HEK293 (cell line): ENCODE results near the gene PAK1.

Source experiments
- CTCF ChIA-PET: fragments of 350-600 bp; formaldehyde crosslinking; extraction: SDS; loops from one replicate; lab custom pipeline; 2021; ENCODE audit warnings: antibody characterized with exemption; lab: Yijun Ruan, JAX
- POLR2A ChIA-PET: fragments of 300-600 bp; formaldehyde crosslinking; extraction: SDS; loops from one replicate; lab custom pipeline; 2020; ENCODE audit warnings: antibody characterized with exemption, inconsistent platforms; lab: Yijun Ruan, JAX
- H3K27ac ChIP-seq: fragments of 200-500 bp; sonication (Bioruptor generic); 2 replicates; pipeline ENCODE4 v1.5.1; 2014; ENCODE audit warnings: low read depth, low read length, control low read depth, inconsistent platforms; ENCODE audit errors: extremely low read depth
- H3K36me3 ChIP-seq, 2 experiments: fragments of 200-500 bp in 1 of 2; sonication (Bioruptor generic) in 1 of 2; 1 replicate in 1 of 2; 2 replicates in 1 of 2; pipeline ENCODE4 v1.5.1; 2014 to 2017; ENCODE audit warnings: inconsistent platforms in 2 of 2, low read length in 2 of 2; ENCODE audit not compliant: control insufficient read depth in 2 of 2, insufficient read depth in 1 of 2
- H3K4me1 ChIP-seq: fragments of 200-500 bp; sonication (Bioruptor generic); 2 replicates; pipeline ENCODE4 v1.5.1; 2014; ENCODE audit warnings: mild to moderate bottlenecking, low read length, inconsistent platforms; ENCODE audit not compliant: control insufficient read depth, insufficient read depth
- H3K4me3 ChIP-seq: 2 replicates; pipeline ENCODE4 v1.5.1; 2011; ENCODE audit warnings: low read depth, mild to moderate bottlenecking, control low read depth, low read length, moderate library complexity
- H3K9me3 ChIP-seq: fragments of 200-500 bp; sonication (Bioruptor generic); 2 replicates; pipeline ENCODE4 v1.5.1; 2014; ENCODE audit warnings: low read depth, low read length, inconsistent platforms; ENCODE audit not compliant: control insufficient read depth, insufficient read depth
- GLIS1 ChIP-seq: fragments of 450-650 bp; formaldehyde crosslinking; IDR thresholded peaks from 2 replicates; pipeline ENCODE4 v1.5.1; 2016; ENCODE audit warnings: missing biosample characterization, missing genetic modification characterization
- IKZF3 ChIP-seq: fragments of 450-650 bp; IDR thresholded peaks from 2 replicates; pipeline ENCODE4 v1.5.0; 2018; ENCODE audit warnings: missing biosample characterization, mild to moderate bottlenecking, missing genetic modification characterization, moderate library complexity
- KLF10 ChIP-seq: fragments of 450-650 bp; IDR thresholded peaks from 2 replicates; pipeline ENCODE4 v1.5.1; 2018; ENCODE audit warnings: missing biosample characterization, mild to moderate bottlenecking, missing genetic modification characterization
- OSR2 ChIP-seq: fragments of 450-650 bp; formaldehyde crosslinking; IDR thresholded peaks from 2 replicates; pipeline ENCODE4 v1.5.1; 2016; ENCODE audit warnings: missing biosample characterization, missing genetic modification characterization
- RBAK ChIP-seq: fragments of 450-650 bp; formaldehyde crosslinking; IDR thresholded peaks from 2 replicates; pipeline ENCODE4 v1.5.1; 2016; ENCODE audit warnings: missing biosample characterization, missing genetic modification characterization
- ZBTB21 ChIP-seq: fragments of 450-650 bp; formaldehyde crosslinking; IDR thresholded peaks from 2 replicates; pipeline ENCODE4 v1.5.1; 2017; ENCODE audit warnings: missing biosample characterization, missing genetic modification characterization
- ZNF138 ChIP-seq: fragments of 450-650 bp; formaldehyde crosslinking; IDR thresholded peaks from 2 replicates; pipeline ENCODE4 v1.5.1; 2016; ENCODE audit warnings: missing biosample characterization, missing genetic modification characterization, borderline replicate concordance
- ZNF157 ChIP-seq: fragments of 450-650 bp; formaldehyde crosslinking; IDR thresholded peaks from 2 replicates; pipeline ENCODE4 v1.5.1; 2016; ENCODE audit warnings: missing biosample characterization, missing genetic modification characterization
- ZNF223 ChIP-seq: fragments of 450-650 bp; formaldehyde crosslinking; IDR thresholded peaks from 2 replicates; pipeline ENCODE4 v1.5.1; 2016; ENCODE audit warnings: missing biosample characterization, missing genetic modification characterization
- ZNF239 ChIP-seq: fragments of 450-650 bp; formaldehyde crosslinking; IDR thresholded peaks from 2 replicates; pipeline ENCODE4 v1.5.1; 2016; ENCODE audit warnings: missing biosample characterization, missing genetic modification characterization
- ZNF292 ChIP-seq: fragments of 450-650 bp; formaldehyde crosslinking; IDR thresholded peaks from 2 replicates; pipeline ENCODE4 v1.5.1; 2016; ENCODE audit warnings: low read depth, missing biosample characterization, missing genetic modification characterization, borderline replicate concordance
- ZNF37A ChIP-seq: fragments of 450-650 bp; IDR thresholded peaks from 2 replicates; pipeline ENCODE4 v1.5.1; 2018; ENCODE audit warnings: missing biosample characterization, missing genetic modification characterization
- ZNF596 ChIP-seq: fragments of 450-650 bp; IDR thresholded peaks from 2 replicates; pipeline ENCODE4 v1.5.0; 2018; ENCODE audit warnings: missing biosample characterization, mild to moderate bottlenecking, missing genetic modification characterization, moderate library complexity
- ZXDB ChIP-seq: fragments of 450-650 bp; formaldehyde crosslinking; IDR thresholded peaks from 2 replicates; pipeline ENCODE4 v1.5.1; 2016; ENCODE audit warnings: missing biosample characterization, missing genetic modification characterization
- TF ChIP-seq, protein P1 (sequence below): fragments of 450-650 bp; formaldehyde crosslinking; IDR thresholded peaks from 2 replicates; pipeline ENCODE4 v1.5.1; 2016; ENCODE audit warnings: missing biosample characterization, missing genetic modification characterization
- TF ChIP-seq, protein P2 (sequence below): fragments of 450-650 bp; formaldehyde crosslinking; IDR thresholded peaks from 2 replicates; pipeline ENCODE4 v1.5.1; 2016; ENCODE audit warnings: missing biosample characterization, missing genetic modification characterization, borderline replicate concordance

PAK1 gene

DNA sequence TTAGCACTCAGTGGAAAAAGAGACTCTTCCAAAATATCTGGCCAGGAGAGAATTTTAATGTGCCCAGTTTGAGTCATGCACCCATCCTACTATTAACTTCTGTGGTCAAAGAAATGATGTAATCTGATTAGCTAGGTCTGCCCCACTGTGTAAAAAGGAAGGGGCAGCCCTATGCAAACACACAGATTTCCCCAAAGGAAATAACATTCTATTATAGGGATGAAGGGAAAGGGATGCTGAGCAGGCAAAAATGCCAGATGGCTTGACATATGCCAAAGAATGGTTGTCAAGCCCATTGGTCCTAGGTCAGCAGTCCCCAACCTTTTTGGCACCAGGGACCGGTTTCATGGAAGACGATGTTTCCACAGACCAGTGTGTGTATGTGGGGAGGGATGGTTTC, 43.3 kb upstream of the PAK1 start (continued):
- TF ChIP-seq, protein P1, sequence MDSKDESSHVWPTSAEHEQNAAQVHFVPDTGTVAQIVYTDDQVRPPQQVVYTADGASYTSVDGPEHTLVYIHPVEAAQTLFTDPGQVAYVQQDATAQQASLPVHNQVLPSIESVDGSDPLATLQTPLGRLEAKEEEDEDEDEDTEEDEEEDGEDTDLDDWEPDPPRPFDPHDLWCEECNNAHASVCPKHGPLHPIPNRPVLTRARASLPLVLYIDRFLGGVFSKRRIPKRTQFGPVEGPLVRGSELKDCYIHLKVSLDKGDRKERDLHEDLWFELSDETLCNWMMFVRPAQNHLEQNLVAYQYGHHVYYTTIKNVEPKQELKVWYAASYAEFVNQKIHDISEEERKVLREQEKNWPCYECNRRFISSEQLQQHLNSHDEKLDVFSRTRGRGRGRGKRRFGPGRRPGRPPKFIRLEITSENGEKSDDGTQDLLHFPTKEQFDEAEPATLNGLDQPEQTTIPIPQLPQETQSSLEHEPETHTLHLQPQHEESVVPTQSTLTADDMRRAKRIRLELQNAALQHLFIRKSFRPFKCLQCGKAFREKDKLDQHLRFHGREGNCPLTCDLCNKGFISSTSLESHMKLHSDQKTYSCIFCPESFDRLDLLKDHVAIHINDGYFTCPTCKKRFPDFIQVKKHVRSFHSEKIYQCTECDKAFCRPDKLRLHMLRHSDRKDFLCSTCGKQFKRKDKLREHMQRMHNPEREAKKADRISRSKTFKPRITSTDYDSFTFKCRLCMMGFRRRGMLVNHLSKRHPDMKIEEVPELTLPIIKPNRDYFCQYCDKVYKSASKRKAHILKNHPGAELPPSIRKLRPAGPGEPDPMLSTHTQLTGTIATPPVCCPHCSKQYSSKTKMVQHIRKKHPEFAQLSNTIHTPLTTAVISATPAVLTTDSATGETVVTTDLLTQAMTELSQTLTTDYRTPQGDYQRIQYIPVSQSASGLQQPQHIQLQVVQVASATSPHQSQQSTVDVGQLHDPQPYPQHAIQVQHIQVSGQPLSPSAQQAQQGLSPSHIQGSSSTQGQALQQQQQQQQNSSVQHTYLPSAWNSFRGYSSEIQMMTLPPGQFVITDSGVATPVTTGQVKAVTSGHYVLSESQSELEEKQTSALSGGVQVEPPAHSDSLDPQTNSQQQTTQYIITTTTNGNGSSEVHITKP (tag by site-specific recombination): peak; percentile 60; the same call in 1 of the 2 replicates
- TF ChIP-seq, all 188 proteins: peak for 3

DNA sequence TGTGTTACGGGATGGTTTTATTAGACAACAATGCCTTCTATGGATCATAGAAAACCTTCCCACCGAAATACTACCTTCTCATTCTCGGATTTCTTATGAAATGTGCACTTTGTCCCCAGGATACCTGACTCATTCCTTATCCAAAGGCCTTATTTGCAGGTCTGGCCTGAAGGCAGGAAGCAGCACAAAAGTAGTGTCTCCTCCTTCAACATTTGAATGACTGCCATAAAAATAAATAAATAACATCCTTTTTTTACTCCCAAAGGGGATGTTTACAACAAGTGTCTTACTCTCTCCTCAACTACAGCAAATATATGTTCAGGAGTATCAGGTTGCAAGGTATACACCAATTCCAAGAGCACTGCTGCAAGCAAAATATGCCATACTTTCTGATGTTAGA, 41.6 kb upstream of the PAK1 start:
- TF ChIP-seq ZNF223 (tag by site-specific recombination): no peak
- no peak for TF ChIP-seq ZNF239
- Histone ChIP-seq H3K4me3 (no peak overlapping the region), H3K9me3 (no peaks in the 10 kb centered on the region), H3K27ac (no peak overlapping the region), H3K36me3 (no peaks in the 10 kb centered on the region), H3K4me1 (no peaks in the 10 kb centered on the region)
- ChIA-PET POLR2A (no interaction called here), CTCF (interaction anchor here (0.6 to 0.7 kb wide), 3 partner anchors 10 to 560 kb away, joined by 3 read pairs; no protein-coding TSS in a partner anchor)

DNA sequence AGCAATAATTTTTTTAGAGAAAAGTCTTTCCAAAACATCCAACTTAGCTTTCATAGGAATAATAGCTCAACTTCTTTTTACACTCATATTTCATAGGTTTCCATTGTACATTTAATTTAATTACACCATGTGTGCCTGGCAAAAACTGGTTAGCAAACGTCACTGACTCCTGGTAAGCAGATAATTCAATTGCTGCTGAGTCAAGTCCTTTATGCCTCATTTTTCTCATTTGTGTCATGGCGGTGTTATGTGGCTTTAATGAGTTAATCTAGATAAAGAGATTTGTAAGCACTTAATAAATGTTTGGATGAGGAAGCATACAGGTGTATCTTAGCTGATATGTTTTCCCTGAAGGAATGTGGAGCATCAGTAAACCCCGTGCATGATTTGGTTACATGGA, 41.2 kb upstream of the PAK1 start:
- CTCF ChIA-PET: interaction anchor here (0.6 to 1.7 kb wide), 6 partner anchors 9 to 781 kb away, joined by 3 to 5 read pairs (median 3); no protein-coding TSS in a partner anchor
- H3K27ac ChIP-seq: no peak overlapping the region

DNA sequence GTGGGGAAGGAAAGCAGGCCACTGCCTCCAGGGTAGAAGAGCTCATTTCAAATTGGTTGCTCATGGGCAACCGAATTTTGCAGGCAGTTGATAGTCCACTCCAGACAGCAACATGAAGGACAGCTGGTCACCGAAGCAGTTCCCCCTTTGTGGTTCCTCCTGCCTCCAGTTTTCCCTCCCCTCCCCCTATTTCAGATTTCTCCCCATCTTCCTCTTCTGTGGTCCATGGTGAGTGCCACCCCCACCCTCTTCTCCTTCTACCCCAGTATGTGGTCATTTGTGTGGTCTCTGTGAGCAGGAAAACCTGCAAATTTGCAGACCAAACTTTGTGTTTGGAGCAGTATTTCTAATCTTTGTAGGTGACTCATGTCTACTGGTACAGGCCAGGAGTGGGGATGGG, 38.2 kb upstream of the PAK1 start:
- ChIA-PET POLR2A (no interaction called here), CTCF (no interaction called here)
- Histone ChIP-seq H3K9me3 (no peaks in the 10 kb centered on the region), H3K4me1 (peaks cover 3% of the 10 kb centered on the region; the same call in 1 of the 2 replicates), H3K4me3 (no peak overlapping the region), H3K36me3 (no peaks in the 10 kb centered on the region), H3K27ac (no peak overlapping the region)
- TF ChIP-seq GLIS1 (no peak), ZNF138 (tag by site-specific recombination) (no peak), ZNF37A (tag by site-specific recombination) (no peak), ZNF596 (tag by site-specific recombination) (no peak), KLF10 (tag by site-specific recombination) (no peak), RBAK (tag by site-specific recombination) (no peak), ZBTB21 (tag by site-specific recombination) (no peak), IKZF3 (tag by site-specific recombination) (no peak), ZNF292 (tag by site-specific recombination) (no peak)
- TF ChIP-seq, protein P2, sequence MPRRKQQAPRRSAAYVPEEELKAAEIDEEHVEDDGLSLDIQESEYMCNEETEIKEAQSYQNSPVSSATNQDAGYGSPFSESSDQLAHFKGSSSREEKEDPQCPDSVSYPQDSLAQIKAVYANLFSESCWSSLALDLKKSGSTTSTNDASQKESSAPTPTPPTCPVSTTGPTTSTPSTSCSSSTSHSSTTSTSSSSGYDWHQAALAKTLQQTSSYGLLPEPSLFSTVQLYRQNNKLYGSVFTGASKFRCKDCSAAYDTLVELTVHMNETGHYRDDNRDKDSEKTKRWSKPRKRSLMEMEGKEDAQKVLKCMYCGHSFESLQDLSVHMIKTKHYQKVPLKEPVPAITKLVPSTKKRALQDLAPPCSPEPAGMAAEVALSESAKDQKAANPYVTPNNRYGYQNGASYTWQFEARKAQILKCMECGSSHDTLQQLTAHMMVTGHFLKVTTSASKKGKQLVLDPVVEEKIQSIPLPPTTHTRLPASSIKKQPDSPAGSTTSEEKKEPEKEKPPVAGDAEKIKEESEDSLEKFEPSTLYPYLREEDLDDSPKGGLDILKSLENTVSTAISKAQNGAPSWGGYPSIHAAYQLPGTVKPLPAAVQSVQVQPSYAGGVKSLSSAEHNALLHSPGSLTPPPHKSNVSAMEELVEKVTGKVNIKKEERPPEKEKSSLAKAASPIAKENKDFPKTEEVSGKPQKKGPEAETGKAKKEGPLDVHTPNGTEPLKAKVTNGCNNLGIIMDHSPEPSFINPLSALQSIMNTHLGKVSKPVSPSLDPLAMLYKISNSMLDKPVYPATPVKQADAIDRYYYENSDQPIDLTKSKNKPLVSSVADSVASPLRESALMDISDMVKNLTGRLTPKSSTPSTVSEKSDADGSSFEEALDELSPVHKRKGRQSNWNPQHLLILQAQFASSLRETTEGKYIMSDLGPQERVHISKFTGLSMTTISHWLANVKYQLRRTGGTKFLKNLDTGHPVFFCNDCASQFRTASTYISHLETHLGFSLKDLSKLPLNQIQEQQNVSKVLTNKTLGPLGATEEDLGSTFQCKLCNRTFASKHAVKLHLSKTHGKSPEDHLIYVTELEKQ (tag by site-specific recombination): no peak

More for the DNA sequence above, 41.2 kb upstream of the PAK1 start:
- Histone ChIP-seq H3K9me3 (no peaks in the 10 kb centered on the region), H3K36me3 (no peaks in the 10 kb centered on the region), H3K4me3 (no peak overlapping the region), H3K4me1 (no peaks in the 10 kb centered on the region)
- TF ChIP-seq OSR2 (tag by site-specific recombination) (0 out of 2 replicates have a peak, but pooled peaks have one; percentile 16), ZNF157 (tag by site-specific recombination) (no peak), ZXDB (tag by site-specific recombination) (peak; percentile 18; the same call in 1 of the 2 replicates)
- POLR2A ChIA-PET: no interaction called here
